Heart left ventricle (tissue), 16 donors: ENCODE measurements around the gene GAS7. TPM values are rescaled to one million over a fixed set of nuclear protein-coding genes. Genes with fewer than 3 reads are reported as not detected.

ENCODE experiments used
- ATAC-seq, 4 donors: fragments of 200-7000 bp; cut with Tn5 transposase; one replicate each; pipeline ENCODE4 v1.9.1; 2020 to 2022; ENCODE audit warnings: moderate library complexity in 4 of 4, mild to moderate bottlenecking in 3 of 4, moderate number of reproducible peaks in 1 of 4
- DNase-seq, 5 donors: peaks; one replicate each; pipeline ENCODE4 v3.0.0-alpha.2; 2020
- H3K27ac ChIP-seq, 12 donors: fragments of 200-600 bp; sonication (generic) in 4 of 12; one replicate each; pipeline versions ENCODE4 v1.5.0 to v1.8.0; 2016 to 2022; ENCODE audit warnings: mild to moderate bottlenecking in 2 of 12
- H3K27me3 ChIP-seq, 9 donors: fragments of 200-600 bp; sonication (generic) in 2 of 9; one replicate each; pipeline versions ENCODE4 v1.5.1 to v1.8.0; 2016 to 2022; ENCODE audit warnings: mild to moderate bottlenecking in 3 of 9
- H3K36me3 ChIP-seq, 9 donors: fragments of 200-600 bp; sonication (generic) in 2 of 9; one replicate each; pipeline versions ENCODE4 v1.5.0 to v1.8.0; 2018 to 2022; ENCODE audit warnings: mild to moderate bottlenecking in 2 of 9
- H3K4me1 ChIP-seq, 12 donors: fragments of 200-600 bp; sonication (generic) in 4 of 12; one replicate each; pipeline versions ENCODE4 v1.5.0 to v1.8.0; 2016 to 2022; ENCODE audit warnings: mild to moderate bottlenecking in 3 of 12
- H3K4me3 ChIP-seq, 12 donors: fragments of 200-600 bp; sonication (generic) in 4 of 12; one replicate each; pipeline versions ENCODE4 v1.5.0 to v1.8.0; 2017 to 2022; ENCODE audit warnings: mild to moderate bottlenecking in 9 of 12, moderate library complexity in 4 of 12
- H3K9me3 ChIP-seq, 12 donors: fragments of 200-600 bp; sonication (generic) in 4 of 12; one replicate each; pipeline versions ENCODE4 v1.5.0 to v1.8.0; 2016 to 2022; ENCODE audit warnings: mild to moderate bottlenecking in 1 of 12
- POLR2A ChIP-seq, 2 donors: fragments of 450-650 bp; IDR thresholded peaks; one replicate each; pipeline ENCODE4 v1.6.1; 2017; ENCODE audit warnings: antibody characterized with exemption in 2 of 2, mild to moderate bottlenecking in 2 of 2, moderate library complexity in 2 of 2
- WGBS, 4 donors: extraction: QIAGEN DNeasy Blood & Tissue Kit in 2 of 4; methylation state at CpG; one replicate each; pipeline versions ENCODE4 v1.1.5 to v1.1.7; 2013 to 2018; 5-methylcytosine and 5-hydroxymethylcytosine counted together
- intact Hi-C, 10 donors: fragments of 100-400 bp; cut with DNase I; formaldehyde crosslinking; loops; one replicate each; pipeline versions ENCODE4 v1.11.1 to v1.14.2; 2022
- polyA plus RNA-seq, 2 donors: library from polyadenylated mRNA; stranded (reverse); fragments of 200-250 nt; gene quantifications; one replicate each; pipeline ENCODE4 v1.2.3, GENCODE V29; 2013
- total RNA-seq, 9 donors: library from RNA; depleted of rRNA in 2 of 9; stranded (reverse); fragments of >200 nt in 2 of 9; fragmentation: NEBNext Ultra II Directional in 3 of 9; extraction: Animal tissue kit (Norgen Biotek cat#: 25700) in 3 of 9; gene quantifications; one replicate each; pipeline versions ENCODE4 v1.1.0 to v1.2.4, GENCODE V29; 2016 to 2023
- TF ChIP-seq, protein P1 (sequence below), 12 donors: fragments of 200-600 bp; sonication (generic) in 4 of 12; IDR thresholded peaks; one replicate each; pipeline versions ENCODE4 v1.5.0 to v1.8.0; 2018 to 2022; ENCODE audit warnings: antibody characterized with exemption in 12 of 12, mild to moderate bottlenecking in 5 of 12
- donor health status: ischemic (EF 13 %, LVEDD 7.1; RV severe dilation, severe dysfunction).
- donor health status: healthy with polysubstance abuse.
- donor health status: DM: no; HTN: yes; CAD: no.
- donor health status: DM: no; HTN: no; CAD: no.
- donor health status: ischemic (EF 25% LVEDD 6.9; RV normal size, moderate dysfunction).
- donor health status: ischemic (EF 25% LVEDD 5.7; RV mildly dilated, moderate dysfunction).
- donor health status: healthy.
- donor health status: DM: yes; HTN: yes; CAD: no.
- donor health status: ischemic (EF 35%, LVEDD 5.7; RV mildly dilated, moderate dysfunction).
- donor health status: nonischemic (EF 11% LVEDD 7.7; RV severe dilation, severe dysfunction).
- donor health status: DM: yes; HTN: yes; CAD: no.
- donor health status: PGD.
- donor health status: ischemic (EF 29% LVEDD 5.4; RV normal size, mild dysfunction).
- donor health status: nonischemic (EF 23%, LVEDD 6.1; RV moderate dilation, normal function).

GAS7 gene
- total and polyA plus RNA-seq, 11 donors = 19.4 to 86.5 (median 65.1) TPM

DNA sequence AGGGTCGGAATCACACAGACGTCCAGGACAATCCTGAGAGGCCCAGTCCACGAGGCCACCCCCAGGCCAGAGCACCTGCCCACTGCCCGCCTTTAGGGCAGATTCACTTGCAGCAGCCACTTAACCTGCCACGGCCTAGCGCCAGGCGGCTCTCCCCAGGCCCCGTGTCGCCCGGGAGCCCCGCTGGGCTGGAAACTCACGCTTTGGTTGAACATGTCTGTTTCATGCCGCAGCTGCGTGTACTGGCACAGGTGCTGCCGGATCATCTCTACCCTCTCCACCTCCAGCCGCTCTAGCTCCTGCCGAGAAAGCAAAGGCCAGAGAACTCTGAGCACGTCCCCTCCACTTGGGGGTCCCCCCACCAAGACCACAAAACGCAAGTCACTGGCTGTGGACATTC is 280.6 kb downstream of the GAS7 start:
- H3K27ac ChIP-seq = no peak overlapping the region
- H3K27me3 ChIP-seq = no peaks in the 10 kb centered on the region
- ATAC-seq = no peak
- no peaks in the 10 kb centered on the region for H3K4me1 ChIP-seq
- peaks cover 0 to 84% (median 53%) of the 10 kb centered on the region in 9 donors for H3K36me3 ChIP-seq
- no peak overlapping the region for H3K4me3 ChIP-seq
- no peaks in the 10 kb centered on the region for H3K9me3 ChIP-seq
- WGBS, 4 donors = 75 to 93% (median 83%) methylated on average over 19 of the region's 19 CpGs
- no peak for TF ChIP-seq POLR2A (IDR thresholded peaks at IDR 0.05)
- TF ChIP-seq, protein P1, sequence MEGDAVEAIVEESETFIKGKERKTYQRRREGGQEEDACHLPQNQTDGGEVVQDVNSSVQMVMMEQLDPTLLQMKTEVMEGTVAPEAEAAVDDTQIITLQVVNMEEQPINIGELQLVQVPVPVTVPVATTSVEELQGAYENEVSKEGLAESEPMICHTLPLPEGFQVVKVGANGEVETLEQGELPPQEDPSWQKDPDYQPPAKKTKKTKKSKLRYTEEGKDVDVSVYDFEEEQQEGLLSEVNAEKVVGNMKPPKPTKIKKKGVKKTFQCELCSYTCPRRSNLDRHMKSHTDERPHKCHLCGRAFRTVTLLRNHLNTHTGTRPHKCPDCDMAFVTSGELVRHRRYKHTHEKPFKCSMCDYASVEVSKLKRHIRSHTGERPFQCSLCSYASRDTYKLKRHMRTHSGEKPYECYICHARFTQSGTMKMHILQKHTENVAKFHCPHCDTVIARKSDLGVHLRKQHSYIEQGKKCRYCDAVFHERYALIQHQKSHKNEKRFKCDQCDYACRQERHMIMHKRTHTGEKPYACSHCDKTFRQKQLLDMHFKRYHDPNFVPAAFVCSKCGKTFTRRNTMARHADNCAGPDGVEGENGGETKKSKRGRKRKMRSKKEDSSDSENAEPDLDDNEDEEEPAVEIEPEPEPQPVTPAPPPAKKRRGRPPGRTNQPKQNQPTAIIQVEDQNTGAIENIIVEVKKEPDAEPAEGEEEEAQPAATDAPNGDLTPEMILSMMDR (IDR thresholded peaks at IDR 0.05) = no peak
- DNase-seq = no peak
- intact Hi-C loops = no loop called here

DNA sequence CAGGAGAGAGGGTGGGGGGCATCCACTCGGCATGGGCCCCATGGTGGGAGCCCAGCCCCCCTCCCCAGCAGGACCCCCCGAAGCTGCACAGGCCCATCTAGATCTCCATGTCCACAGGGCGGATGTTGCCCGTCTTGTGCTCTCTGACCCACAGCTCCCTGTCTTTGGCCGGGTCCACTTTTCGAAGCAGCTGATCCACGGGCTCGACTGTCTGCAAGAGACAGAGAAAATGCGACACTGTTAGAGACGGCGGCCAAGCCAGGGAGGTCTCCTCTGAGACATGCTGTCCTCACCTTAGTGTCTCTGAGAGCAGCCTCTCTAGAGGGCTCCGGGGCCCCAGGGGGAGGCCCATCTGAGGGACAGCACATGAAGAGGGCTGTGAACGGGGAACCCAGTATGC is 281.3 kb downstream of the GAS7 start:
- Histone ChIP-seq H3K36me3 (peaks cover 0 to 77% (median 46%) of the 10 kb centered on the region in 9 donors), H3K27me3 (no peaks in the 10 kb centered on the region), H3K4me1 (no peaks in the 10 kb centered on the region), H3K9me3 (no peaks in the 10 kb centered on the region), H3K27ac (no peak overlapping the region), H3K4me3 (no peak overlapping the region)
- no peak for TF ChIP-seq POLR2A (IDR thresholded peaks at IDR 0.05)
- TF ChIP-seq, protein P1 (IDR thresholded peaks at IDR 0.05) = no peak
- WGBS, 4 donors = 79 to 95% (median 82%) methylated on average over 11 to 13 of the region's 13 CpGs
- intact Hi-C loops = no loop called here
- DNase-seq (no peak), ATAC-seq (no peak)

DNA sequence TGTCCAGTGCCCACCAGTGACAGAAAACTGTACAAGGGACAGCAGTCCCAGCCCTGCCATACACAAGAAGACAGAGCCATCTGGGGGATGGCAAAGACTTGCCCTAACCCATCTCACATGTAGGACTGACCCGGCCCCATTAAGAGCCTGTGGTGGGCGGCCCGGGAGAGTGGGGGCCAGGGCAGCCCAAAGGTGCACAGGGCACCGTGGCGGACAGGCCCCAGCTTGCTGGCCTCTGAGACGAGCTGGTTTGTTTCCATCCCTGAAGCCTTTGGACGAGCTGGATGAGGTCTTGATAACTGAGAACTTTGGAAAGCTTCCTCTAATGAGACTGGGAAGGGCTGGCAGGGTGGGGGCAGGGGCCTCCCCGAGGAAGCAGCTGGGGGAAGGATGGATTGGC is 282.3 kb downstream of the GAS7 start:
- H3K27ac ChIP-seq = no peak overlapping the region
- intact Hi-C loops = no loop called here
- ATAC-seq (no peak), DNase-seq (no peak)
- no peaks in the 10 kb centered on the region for H3K4me1 ChIP-seq
- H3K27me3 ChIP-seq = no peaks in the 10 kb centered on the region
- TF ChIP-seq, protein P1 (IDR thresholded peaks at IDR 0.05) = no peak
- TF ChIP-seq POLR2A (IDR thresholded peaks at IDR 0.05) = no peak
- whole genome bisulfite sequencing, 4 donors = 73 to 81% (median 77%) methylated on average over 3 to 8 of the region's 8 CpGs
- no peaks in the 10 kb centered on the region for H3K9me3 ChIP-seq
- H3K36me3 ChIP-seq = peaks cover 0 to 68% (median 42%) of the 10 kb centered on the region in 9 donors
- H3K4me3 ChIP-seq = no peak overlapping the region

DNA sequence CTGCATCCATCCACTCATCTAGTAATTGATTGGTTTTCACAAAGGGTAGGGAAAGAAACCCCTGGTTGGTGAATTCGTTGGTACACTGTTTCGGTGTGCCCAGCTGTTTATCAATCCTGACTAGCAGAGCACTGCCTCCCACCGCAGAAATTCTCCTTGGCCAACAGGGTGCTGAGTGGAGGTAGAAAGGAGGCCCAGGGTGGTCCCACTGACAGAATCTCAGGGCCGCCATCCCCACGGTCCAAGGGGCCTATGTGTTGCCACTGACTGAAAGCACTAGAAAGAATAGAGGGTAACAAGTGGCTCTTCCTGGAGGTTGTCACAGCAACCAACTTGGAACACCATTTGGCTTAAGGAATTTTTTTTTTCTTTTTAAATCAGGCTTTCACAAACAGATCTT is 284.9 kb downstream of the GAS7 start:
- no peak for ATAC-seq
- peaks cover 0 to 46% (median 32%) of the 10 kb centered on the region in 9 donors for H3K36me3 ChIP-seq
- WGBS, 4 donors = 83 to 89% (median 85%) methylated on average over 5 of the region's 5 CpGs

More for the DNA sequence above, 284.9 kb downstream of the GAS7 start:
- Histone ChIP-seq H3K4me3 (no peak overlapping the region), H3K27me3 (no peaks in the 10 kb centered on the region), H3K4me1 (no peaks in the 10 kb centered on the region), H3K27ac (no peak overlapping the region), H3K9me3 (no peaks in the 10 kb centered on the region)
- no peak for DNase-seq
- no peak for TF ChIP-seq POLR2A (IDR thresholded peaks at IDR 0.05)
- TF ChIP-seq, protein P1 (IDR thresholded peaks at IDR 0.05) = no peak
- intact Hi-C loops = no loop called here
